Peyer's patch (tissue), 4 donors: ENCODE data around the gene BLVRB. TPM values are rescaled to one million over a fixed set of nuclear protein-coding genes. Genes with fewer than 3 reads are reported as not detected.

Experiments
- DNase-seq, 3 donors: peaks; one replicate each; pipeline ENCODE4 v3.0.0-alpha.2; 2017 to 2019
- H3K27ac ChIP-seq, 4 donors: fragments of 200-600 bp; sonication (generic); one replicate each; pipeline ENCODE4 v1.5.1; 2016 to 2019
- H3K27me3 ChIP-seq, 2 donors: fragments of 200-600 bp; sonication (generic); one replicate each; pipeline ENCODE4 v1.5.1; 2019
- H3K36me3 ChIP-seq, 3 donors: fragments of 200-600 bp; sonication (generic); one replicate each; pipeline ENCODE4 v1.5.1; 2016 to 2019
- H3K4me1 ChIP-seq, 4 donors: fragments of 200-600 bp; sonication (generic); one replicate each; pipeline ENCODE4 v1.5.1; 2016 to 2019
- H3K4me3 ChIP-seq, 4 donors: fragments of 200-600 bp; sonication (generic); 1 replicate in 3 of 4; 2 replicates in 1 of 4; pipeline ENCODE4 v1.5.1; 2016 to 2019; ENCODE audit warnings: mild to moderate bottlenecking in 1 of 4
- H3K9me3 ChIP-seq, 4 donors: fragments of 200-600 bp; sonication (generic); one replicate each; pipeline ENCODE4 v1.5.1; 2016 to 2019; ENCODE audit warnings: mild to moderate bottlenecking in 1 of 4
- POLR2A ChIP-seq, 2 donors: fragments of 450-650 bp; IDR thresholded peaks; one replicate each; pipeline ENCODE4 v1.5.1; 2017; ENCODE audit warnings: antibody characterized with exemption in 2 of 2, mild to moderate bottlenecking in 2 of 2, moderate library complexity in 2 of 2
- small RNA-seq, 2 donors: library from RNA; depleted of rRNA; stranded (forward); fragments of <200 nt; gene quantifications; one replicate each; pipeline ENCODE3, GENCODE V24; 2016
- total RNA-seq, 4 donors: library from RNA; depleted of rRNA; stranded (reverse); fragments of >200 nt; gene quantifications; one replicate each; pipeline ENCODE4 v1.1.0, GENCODE V29; 2016
- TF ChIP-seq, protein P1 (sequence below), 6 experiments: fragments of 450-650 bp in 4 of 6; fragments of 200-600 bp in 2 of 6; sonication (generic) in 1 of 6; IDR thresholded peaks; one replicate each; pipeline ENCODE4 v1.5.1; 2017 to 2019; ENCODE audit warnings: antibody characterized with exemption in 6 of 6, mild to moderate bottlenecking in 3 of 6, moderate library complexity in 1 of 6

BLVRB gene
- total RNA-seq, 4 donors from 2014 or later, result 148 to 277 (median 218) TPM

DNA sequence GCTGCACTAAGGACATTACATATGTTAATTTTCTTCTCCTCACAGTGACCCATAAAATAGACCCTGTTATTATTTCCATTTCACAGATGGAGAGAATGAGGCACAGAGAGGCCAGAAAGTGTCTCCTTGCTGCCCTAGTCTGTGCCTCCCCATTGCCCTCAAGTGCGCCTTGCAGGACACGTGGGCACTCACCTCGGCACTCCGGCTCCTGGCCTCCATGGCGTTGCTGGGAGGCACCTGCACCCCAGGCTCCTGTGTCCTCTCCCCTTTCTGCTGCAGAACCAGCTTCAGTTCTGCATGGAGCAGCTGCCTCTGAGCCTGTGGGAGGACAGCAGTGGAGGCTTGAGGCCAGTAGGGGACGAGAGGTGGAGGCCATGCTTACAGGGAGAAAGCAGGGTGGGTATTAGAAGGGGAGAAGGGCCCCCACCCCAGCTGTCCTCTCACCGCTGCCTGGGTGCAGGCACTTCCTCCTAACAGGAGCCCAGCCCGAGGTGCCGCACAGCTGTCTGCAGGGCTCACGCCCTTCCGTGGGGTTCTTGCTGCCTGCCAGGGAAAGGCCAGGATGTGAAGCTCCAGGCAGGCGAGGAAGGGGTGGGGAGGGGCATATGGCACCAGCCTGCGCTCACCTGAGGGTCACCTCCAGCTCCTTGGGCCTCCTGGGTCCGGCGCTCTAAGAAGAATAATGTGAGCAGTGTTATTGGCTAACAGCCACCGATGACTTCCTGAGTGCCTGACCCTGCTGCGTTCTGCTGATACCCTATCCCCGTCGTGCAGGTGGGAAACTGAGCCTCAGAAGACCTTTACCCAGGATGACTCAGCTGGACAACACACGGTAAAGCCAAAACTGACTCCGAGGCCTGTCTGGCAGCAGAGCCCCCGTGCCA lies 57.6 kb downstream of the BLVRB start:
- Histone ChIP-seq H3K4me3 (no peak overlapping the region), H3K27ac (peak overlapping the region in 1 of 4 donors; percentile 32), H3K9me3 (no peaks in the 10 kb centered on the region), H3K27me3 (no peaks in the 10 kb centered on the region), H3K4me1 (peaks cover 0 to 4% (median 1%) of the 10 kb centered on the region in 4 donors), H3K36me3 (no peaks in the 10 kb centered on the region)
- DNase-seq, result peak in 1 of 3 donors; percentile 56
- TF ChIP-seq, protein P1, sequence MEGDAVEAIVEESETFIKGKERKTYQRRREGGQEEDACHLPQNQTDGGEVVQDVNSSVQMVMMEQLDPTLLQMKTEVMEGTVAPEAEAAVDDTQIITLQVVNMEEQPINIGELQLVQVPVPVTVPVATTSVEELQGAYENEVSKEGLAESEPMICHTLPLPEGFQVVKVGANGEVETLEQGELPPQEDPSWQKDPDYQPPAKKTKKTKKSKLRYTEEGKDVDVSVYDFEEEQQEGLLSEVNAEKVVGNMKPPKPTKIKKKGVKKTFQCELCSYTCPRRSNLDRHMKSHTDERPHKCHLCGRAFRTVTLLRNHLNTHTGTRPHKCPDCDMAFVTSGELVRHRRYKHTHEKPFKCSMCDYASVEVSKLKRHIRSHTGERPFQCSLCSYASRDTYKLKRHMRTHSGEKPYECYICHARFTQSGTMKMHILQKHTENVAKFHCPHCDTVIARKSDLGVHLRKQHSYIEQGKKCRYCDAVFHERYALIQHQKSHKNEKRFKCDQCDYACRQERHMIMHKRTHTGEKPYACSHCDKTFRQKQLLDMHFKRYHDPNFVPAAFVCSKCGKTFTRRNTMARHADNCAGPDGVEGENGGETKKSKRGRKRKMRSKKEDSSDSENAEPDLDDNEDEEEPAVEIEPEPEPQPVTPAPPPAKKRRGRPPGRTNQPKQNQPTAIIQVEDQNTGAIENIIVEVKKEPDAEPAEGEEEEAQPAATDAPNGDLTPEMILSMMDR (IDR thresholded peaks at IDR 0.05), result no peak
- no peak for TF ChIP-seq POLR2A (IDR thresholded peaks at IDR 0.05)

DNA sequence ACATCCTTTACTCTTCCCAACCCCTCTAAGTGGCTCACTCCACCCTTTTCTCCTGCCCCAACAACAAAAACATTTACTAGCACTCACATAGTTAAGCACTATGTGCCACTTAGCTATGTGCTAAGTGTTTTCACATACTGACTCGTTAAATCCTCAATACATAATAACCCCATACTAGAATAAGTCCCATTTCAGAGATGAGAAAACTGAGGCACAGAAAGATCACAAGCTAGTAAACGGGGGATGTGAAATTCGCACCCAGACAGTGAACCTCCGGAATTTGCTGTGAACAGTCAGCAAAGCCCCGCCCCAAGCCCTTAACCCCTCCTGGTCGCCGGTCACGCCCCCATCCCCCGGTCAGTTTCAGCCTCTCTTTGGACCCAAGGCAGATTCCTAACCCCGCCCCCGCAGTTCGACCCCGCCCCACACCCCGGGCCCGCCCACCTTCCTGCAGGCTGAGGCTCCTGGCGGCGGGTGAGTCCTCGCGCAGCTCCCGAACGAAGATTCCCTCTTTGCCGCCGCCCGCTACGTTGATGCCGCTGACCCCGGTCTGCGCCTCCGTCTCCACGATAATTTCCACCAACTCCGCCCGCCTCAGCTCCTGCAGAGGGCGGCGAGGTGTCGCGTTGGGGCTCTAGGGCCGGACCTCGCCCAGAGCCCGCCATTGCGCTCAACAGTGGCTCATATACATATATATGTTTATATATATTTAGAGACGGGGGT lies 62.1 kb downstream of the BLVRB start:
- TF ChIP-seq POLR2A (IDR thresholded peaks at IDR 0.05), result peak in 1 of 2 donors; percentile 33
- TF ChIP-seq, protein P1 (IDR thresholded peaks at IDR 0.05), result peak in 4 of 6 experiments; percentile 8 to 27 (median 14)
- Histone ChIP-seq H3K4me3 (peak overlapping the region; percentile 66 to 77 (median 70)), H3K4me1 (peaks cover 0 to 9% (median 2%) of the 10 kb centered on the region in 4 donors), H3K36me3 (no peaks in the 10 kb centered on the region), H3K9me3 (no peaks in the 10 kb centered on the region), H3K27ac (peak overlapping the region; percentile 73 to 88 (median 84)), H3K27me3 (no peaks in the 10 kb centered on the region)
- DNase-seq, result peak; percentile 94 to 97 (median 94)

DNA sequence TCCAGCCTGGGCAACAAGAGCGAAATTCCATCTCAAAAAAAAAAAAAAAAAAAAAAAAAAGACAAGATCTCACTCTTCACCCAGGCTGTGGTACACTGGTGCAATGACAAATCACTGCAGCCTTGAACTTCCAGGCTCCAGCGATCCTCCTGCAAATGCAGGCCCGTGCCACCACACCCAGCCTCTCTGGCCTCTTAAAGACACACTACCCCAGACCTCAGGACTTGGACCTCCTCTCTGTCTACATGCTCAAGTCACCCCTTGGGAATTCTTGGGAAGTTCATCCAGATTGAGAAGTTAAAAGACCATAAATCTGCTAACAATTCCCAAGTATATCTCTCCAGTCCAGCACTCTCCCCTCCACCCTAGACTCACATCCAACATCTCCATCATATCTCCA lies 65.0 kb downstream of the BLVRB start:
- Histone ChIP-seq H3K4me3 (no peak overlapping the region), H3K36me3 (no peaks in the 10 kb centered on the region), H3K27me3 (no peaks in the 10 kb centered on the region), H3K4me1 (peaks cover 0 to 11% (median 2%) of the 10 kb centered on the region in 4 donors), H3K9me3 (no peaks in the 10 kb centered on the region), H3K27ac (no peak overlapping the region)
- no peak for TF ChIP-seq POLR2A (IDR thresholded peaks at IDR 0.05)
- TF ChIP-seq, protein P1 (IDR thresholded peaks at IDR 0.05), result no peak
- DNase-seq, result no peak

DNA sequence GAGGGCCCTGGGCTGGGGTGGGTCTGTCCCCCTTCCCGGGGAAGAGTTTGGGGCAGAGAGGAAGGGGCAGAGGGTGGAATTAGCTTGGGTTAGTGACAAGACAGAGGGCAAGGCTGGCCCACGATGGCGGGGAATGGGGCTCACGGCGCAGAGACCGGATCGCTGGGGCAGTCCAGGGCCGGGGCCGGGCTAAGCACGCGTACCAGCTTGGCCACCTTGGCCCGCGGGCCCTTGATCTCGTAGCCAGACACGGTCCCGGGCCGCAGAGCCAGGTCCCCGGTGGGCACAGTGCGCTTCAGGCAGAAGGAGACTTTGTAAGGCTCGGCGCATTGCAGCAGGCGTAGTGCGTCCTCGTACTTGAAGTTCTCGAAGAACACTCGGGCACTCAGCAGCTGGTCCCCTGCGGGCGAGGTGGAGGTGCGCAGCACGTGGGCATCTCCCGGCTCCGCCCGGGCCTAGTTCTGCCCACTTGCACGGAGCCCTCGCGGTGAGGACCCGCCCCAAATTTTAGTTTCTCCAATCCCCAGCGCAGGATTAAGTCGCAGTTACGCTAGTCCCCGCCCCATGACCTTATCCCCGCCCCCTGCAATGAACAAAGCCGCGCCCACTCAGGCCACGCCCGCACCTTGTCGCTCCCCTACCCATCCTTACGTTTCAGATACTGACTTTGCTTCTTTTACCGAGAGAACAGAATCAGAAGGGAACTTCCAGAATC lies 67.0 kb downstream of the BLVRB start:
- H3K27ac ChIP-seq, result peak overlapping the region in 2 of 4 donors; percentile 38 to 42

More for the DNA sequence above, 67.0 kb downstream of the BLVRB start:
- Histone ChIP-seq H3K36me3 (no peaks in the 10 kb centered on the region), H3K4me1 (peaks cover 0 to 11% (median 2%) of the 10 kb centered on the region in 4 donors), H3K27me3 (no peaks in the 10 kb centered on the region), H3K4me3 (no peak overlapping the region), H3K9me3 (no peaks in the 10 kb centered on the region)
- DNase-seq, result peak; percentile 42 to 79 (median 76)
- TF ChIP-seq, protein P1 (IDR thresholded peaks at IDR 0.05), result no peak
- TF ChIP-seq POLR2A (IDR thresholded peaks at IDR 0.05), result no peak

Small RNA genes lying within 50 kb of the gene (small RNA-seq; reads per million reads assigned to genes)
- gene RF00017, result 0 reads per million in 2 donors

Other genes starting within 250 kb of the BLVRB start
- not detected for gene TTC9B, start 247.4 kb downstream of the BLVRB start, total RNA-seq
- gene CCNP, start 239.1 kb downstream of the BLVRB start, total RNA-seq, result 1 to 10 TPM in 1 of 4 donors, not detected in 3; 1.3 TPM
- 100 to 1,000 TPM in 2 of 4 donors, 10 to 100 TPM in 2; 67.1 to 146 (median 100) TPM for gene AKT2, start 180.4 kb downstream of the BLVRB start, total RNA-seq
- gene C19orf47, start 117.3 kb downstream of the BLVRB start, total RNA-seq, result 10 to 100 TPM in 2 of 4 donors, 1 to 10 TPM in 2; 5.8 to 11.3 (median 9.9) TPM
- 100 to 1,000 TPM in 3 of 4 donors, 10 to 100 TPM in 1; 61.9 to 210 (median 162) TPM for gene PLD3, start 117.0 kb downstream of the BLVRB start, total RNA-seq
- gene HIPK4, start 75.6 kb downstream of the BLVRB start, total RNA-seq, result not detected
- gene PRX, start 52.4 kb downstream of the BLVRB start, total RNA-seq, result 1 to 10 TPM; 1.4 to 7.4 (median 3.0) TPM
- 10 to 100 TPM in 2 of 4 donors, 1 to 10 TPM in 2; 4.1 to 18.2 (median 11.6) TPM for gene SERTAD1, start 39.8 kb downstream of the BLVRB start, total RNA-seq
- gene SERTAD3, start 21.4 kb downstream of the BLVRB start, total RNA-seq, result 10 to 100 TPM in 3 of 4 donors, 1 to 10 TPM in 1; 9.1 to 22.4 (median 15.2) TPM
- gene SPTBN4, start 1.3 kb upstream of the BLVRB start, total RNA-seq, result 1 to 10 TPM in 2 of 4 donors, under 1 TPM in 2; 0.18 to 6.6 (median 2.0) TPM
- 100 to 1,000 TPM in 2 of 4 donors, 10 to 100 TPM in 2; 73.4 to 121 (median 99.9) TPM for gene SHKBP1, start 111.1 kb upstream of the BLVRB start, total RNA-seq
- 100 to 1,000 TPM; 164 to 484 (median 329) TPM for gene LTBP4, start 135.6 kb upstream of the BLVRB start, total RNA-seq
- gene NUMBL, start 224.9 kb upstream of the BLVRB start, total RNA-seq, result 100 to 1,000 TPM in 1 of 4 donors, 10 to 100 TPM in 3; 10.9 to 151 (median 27.9) TPM